CD4-positive, alpha-beta T cell treated with Interleukin-15 for 4 hours (primary cell): Measurements from ENCODE around the gene DEUP1.
"Not testable (repeated sequence)": the region's sequence is repeated elsewhere in the genome, so short reads cannot be mapped to it uniquely, and the experiment has no call there.

Experiments used
- DNase-seq: peaks from one replicate; pipeline ENCODE4 v3.0.0-alpha.2; 2020; ENCODE audit warnings: low spot score

The DEUP1 gene

DNA sequence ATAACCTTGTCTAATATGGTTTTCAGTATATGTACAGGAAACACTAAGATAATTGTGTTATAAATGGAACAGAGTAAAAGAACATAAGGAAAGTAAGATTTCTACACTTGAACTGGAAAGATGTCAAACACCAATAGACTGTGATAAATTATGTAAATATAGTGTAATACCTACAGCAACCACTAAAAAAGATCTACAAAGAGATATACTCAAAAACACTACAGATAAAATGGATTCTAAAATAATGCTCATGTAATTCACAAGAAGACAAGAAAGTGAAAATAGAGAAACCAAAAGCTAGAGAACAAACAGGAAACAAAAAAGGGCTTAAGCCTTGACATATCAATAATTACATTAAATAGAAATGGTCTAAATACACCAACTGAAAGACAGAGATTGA is 30.9 kb downstream of the DEUP1 start:
- no peak for DNase-seq

DNA sequence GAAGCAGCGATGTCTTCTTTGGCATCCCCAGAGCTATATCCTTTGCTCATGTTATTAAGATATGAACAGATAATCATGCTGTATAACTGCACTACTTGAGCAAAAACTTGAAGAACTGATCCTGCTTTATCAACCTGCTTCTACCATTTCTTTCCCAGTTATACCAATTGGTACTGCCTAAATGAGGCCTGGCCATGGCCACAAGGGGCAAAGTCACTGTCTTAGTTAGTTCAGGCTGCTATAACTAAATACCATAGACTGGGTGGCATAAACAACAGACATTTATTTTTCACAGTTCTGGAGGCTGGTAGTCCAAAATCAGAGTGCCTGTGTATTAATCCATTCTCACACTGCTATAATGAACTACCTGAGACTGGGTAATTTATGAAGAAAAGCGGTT is 37.5 kb downstream of the DEUP1 start:
- no peak for DNase-seq

DNA sequence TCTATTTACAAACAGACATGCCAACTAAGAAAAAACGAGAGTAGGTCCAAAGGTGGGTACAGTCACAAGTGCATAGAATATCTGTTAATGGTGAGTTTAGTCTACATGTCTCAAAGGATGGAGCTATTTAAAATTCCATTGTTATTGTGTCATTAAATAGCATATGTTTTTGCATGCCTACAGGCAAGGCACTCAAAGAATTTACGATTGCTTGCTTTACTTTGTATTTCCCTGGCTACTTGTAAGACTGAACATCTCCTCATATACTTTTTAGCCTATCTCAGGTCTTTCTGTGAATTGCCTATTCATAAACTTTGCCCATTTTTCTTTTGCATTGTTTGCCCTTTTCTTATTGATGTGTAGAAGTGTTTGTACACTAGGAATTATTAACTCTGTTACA is 39.7 kb downstream of the DEUP1 start:
- no peak for DNase-seq

DNA sequence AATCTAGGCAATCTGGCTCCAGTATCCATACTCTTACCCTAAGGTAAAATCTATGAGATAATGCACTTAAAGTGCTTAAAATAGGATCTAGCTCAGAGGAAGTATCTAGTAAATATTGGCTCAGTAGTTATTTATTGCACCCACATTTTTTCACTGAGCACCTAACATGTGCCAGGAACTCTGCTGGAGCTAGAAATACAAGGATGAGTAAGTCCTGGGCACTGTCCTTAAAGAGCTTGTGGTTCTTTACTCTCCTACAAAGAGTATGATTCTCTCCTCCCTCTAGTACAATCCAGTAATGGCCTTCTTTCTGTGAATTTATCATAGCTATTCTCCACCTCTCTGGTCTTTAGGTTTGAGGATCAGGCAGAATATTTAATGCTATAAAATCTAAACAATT is 59.2 kb downstream of the DEUP1 start:
- no peak for DNase-seq

DNA sequence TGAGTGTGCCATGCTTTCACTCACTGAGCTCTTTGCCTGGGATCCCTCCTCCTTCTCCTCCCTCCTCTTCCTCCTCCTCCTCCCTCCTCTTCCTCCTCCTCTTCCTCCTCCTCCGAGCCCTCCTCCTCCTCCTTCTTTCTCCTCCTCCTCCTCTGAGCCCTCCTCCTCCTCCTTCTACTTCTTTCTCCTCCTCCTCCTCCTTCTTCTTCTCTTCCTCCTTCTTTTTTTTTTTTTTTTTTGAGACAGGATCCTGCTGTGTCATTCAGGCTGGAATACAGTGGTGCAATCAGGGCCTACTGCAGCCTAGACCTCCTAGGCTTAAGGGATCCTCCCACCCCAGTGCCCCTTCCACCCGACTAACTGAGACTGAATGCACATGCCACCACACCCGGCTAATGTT is 62.3 kb downstream of the DEUP1 start:
- no peak for DNase-seq

DNA sequence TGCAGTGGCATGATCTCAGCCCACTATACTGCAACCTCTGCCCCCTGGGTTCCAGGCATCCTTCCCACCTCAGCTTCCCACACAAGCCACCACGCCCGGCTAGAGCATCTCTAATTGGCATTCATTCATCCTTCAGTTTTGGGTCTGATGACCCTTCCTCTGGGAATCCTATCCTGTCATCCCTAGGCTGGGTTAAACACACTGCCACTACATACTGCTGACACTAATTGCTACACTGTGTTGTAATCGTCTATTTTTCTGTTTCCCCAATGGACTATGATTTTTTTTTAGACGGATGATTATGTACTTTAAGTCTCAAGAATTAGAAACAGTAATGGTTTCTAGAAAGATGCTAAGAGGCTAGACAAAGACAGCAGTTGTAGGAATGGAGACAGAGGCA is 62.8 kb downstream of the DEUP1 start:
- no peak for DNase-seq

DNA sequence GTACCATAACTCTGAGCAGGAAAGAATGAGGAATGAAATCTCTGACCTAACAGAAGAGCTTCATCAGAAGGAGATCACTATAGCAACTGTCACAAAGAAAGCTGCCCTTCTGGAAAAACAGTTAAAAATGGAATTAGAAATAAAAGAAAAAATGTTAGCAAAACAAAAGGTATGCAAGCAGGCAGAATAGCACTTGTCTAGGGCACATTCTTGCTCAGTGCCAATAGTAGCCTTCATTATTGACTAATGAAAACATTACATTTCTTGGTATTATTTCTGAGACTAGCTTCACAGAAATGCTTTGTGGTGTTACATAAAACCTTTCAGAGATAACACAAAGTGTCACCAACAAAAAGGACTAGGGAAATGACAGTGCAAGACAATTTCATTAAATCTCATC is 63.9 kb downstream of the DEUP1 start:
- DNase-seq: no peak

DNA sequence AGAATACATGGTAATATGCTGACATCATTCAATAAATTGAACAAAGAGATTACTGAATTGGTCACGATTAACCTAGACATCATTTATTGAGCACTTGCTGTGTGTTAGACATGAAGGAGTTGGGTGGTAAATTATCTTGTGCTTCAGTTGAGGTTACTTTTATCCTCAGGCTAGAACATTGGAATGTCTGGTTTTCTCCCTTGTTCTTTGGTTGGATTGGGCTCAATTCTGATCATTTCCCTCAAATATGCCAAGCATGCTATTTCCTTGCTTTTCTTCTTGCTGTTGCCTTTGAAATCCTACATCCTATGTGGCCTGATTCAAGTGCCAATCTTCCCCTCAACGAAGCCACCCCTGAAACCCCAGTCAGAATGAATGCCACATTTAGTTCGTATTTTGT is 65.8 kb downstream of the DEUP1 start:
- DNase-seq: no peak

DNA sequence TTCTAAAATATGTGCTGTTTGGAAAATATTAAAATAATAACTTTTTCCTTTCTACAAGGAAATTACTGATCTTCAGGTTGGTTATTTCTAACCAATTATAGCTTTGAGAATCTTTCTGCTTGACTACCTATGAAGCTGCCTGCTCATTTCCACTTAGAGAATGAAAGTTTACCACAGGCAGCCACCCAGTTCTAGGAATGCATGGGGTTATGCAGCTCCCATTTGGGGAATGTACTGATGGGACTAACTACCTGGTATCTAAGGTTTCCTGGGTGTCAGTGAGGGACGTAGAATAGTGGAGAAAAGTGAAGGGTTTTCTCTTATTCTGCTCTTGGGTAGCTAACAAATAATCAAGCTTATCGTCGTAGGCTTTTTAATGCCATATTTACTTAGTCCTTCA is 73.4 kb downstream of the DEUP1 start:
- no peak for DNase-seq

DNA sequence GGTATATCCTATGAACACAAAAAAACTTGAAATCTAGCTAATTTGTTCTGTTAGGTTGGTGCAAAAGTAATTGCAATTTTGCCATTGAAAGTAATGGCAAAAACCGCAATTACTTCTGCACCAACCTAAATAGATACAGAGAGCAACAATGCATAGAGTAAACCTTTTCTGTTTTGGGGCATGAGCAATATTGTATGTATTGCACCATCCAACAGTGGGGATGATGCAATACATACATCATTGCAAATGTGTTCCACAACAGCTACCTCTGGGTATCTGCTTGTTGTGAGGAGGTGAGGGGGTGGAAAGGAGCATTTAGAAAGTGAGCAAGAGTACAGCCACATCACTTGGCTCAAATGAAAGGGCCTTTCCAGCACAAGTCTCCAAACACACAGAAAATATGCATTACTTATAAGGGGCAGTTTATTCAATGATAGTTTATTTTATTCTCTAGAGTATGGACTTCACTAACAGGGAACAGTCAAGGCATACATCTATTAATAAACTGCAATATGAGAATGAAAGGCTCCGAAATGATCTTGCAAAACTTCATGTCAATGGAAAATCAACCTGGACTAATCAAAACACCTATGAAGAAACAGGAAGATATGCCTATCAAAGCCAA is 77.3 kb downstream of the DEUP1 start:
- no peak for DNase-seq

DNA sequence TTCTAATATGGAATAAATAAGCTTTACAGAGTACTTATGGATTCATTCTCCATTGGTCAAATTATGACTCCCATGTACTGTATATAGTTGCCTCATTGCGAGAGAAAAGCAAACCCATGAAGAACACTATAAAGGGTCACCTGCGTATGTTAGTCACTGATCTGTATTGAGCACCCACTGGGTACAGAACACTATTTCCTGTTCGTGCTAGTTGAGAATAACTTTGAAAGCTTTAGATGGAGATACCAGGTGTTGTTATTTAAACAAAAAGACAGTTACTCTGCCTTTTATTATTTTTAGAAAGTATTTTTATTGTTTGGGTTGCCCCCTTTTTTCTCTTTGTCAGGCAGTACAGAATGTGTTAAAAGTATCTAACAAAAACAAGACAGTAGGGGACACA is 79.9 kb downstream of the DEUP1 start:
- no peak for DNase-seq

DNA sequence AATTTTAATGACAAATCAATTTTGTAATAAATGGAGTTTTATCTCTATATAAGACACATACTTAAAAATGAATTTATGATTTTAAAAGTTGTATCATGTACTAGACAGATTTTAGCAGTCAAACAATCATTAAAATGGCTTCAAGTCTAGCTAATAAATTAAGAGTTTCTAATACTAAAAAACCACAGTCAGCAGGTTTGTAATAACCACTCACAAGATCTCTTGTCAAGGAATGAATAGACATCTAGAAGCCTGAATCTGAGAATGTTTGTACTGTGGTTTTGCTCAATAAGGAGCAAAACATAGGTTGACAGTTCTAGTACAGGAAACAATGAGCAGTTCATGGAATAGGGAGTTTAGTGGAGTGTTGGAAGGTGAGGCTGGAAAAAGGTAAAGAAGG is 81.2 kb downstream of the DEUP1 start:
- no peak for DNase-seq

DNA sequence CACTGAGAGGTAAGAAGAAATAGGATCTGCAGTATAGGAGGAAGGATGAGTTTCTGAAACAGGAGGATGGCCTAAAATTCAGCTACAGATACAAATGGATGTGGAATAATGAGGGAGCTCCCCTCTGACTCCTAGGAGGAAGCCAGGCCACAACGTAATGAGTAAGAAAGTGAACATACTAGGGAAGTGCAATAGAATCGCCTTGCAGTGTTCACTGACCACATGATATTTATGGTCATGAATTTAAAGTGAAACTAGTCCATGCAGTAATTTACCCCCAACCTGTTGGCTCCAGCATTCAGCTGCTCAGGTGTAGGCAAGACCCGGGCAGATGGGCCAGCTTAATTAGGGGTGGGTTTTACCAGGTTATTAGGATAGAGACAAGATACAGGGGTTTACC is 101.7 kb downstream of the DEUP1 start:
- no peak for DNase-seq

DNA sequence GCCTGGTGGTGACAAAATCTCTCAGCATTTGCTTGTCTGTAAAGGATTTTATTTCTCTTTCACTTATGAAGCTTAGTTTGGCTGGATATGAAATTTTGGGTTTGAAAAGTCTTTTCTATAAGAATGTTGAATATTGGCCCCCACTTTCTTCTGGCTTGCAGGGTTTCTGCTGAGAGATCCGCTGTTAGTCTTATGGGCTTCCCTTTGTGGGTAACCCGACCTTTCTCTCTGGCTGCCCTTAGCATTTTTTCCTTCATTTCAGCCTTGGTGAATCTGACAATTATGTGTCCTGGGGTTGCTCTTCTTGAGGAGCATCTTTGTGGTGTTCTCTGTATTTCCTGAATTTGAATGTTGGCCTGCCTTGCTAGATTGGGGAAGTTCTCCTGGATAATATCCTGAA is 112.7 kb downstream of the DEUP1 start:
- DNase-seq: not testable (repeated sequence)

DNA sequence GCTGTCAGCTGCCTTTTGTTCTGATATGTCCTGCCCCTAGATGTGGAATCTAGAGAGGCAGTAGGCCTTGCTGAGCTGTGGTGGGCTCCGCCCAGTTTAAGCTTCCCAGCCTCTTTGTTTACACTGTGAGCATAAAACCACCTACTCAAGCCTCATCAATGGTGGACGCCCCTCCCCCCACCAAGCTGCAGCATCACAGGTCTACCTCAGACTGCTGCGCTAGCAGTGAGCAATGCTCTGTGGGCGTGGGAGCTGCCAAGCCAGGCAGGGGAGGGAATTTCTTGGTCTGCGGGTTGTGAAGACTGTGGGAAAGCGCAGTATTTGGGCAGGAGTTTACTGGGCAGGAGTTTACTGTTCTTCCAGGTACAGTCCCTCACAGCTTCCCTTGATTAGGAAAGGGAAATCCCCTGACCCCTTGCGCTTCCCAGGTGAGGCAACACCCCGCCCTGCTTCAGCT is 114.1 kb downstream of the DEUP1 start:
- DNase-seq: no peak

DNA sequence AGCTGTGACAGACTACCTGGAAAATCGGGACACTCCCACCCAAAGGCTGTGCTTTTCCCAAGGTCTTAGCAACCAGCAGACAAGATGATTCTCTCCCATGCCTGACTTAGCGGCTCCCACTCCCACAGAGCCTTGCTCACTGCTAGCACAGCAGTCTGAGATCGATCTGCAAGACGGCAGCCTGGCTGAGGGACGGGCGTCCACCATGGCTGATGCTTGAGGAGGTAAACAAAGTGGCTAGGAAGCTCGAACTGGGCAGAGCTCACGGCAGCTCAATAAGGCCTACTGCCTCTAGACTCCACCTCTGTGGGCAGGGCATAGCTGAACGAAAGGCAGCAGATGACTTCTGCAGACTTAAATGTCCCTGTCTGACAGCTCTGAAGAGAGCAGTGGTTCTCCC is 127.7 kb downstream of the DEUP1 start:
- no peak for DNase-seq

DNA sequence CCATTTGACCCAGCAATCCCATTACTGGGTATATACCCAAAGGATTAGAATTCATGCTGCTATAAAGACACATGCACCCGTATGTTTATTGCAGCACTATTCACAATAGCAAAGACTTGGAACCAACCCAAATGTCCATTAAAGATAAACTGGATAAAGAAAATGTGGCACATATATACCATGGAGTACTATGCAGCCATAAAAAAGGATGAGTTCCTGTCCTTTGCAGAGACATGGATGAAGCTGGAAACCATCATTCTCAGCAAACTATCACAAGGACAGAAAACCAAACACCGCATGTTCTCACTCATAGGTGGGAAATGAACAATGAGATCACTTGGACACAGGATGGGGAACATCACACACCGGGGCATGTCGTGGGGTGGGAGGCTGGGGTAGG is 133.1 kb downstream of the DEUP1 start:
- not testable (repeated sequence) for DNase-seq

DNA sequence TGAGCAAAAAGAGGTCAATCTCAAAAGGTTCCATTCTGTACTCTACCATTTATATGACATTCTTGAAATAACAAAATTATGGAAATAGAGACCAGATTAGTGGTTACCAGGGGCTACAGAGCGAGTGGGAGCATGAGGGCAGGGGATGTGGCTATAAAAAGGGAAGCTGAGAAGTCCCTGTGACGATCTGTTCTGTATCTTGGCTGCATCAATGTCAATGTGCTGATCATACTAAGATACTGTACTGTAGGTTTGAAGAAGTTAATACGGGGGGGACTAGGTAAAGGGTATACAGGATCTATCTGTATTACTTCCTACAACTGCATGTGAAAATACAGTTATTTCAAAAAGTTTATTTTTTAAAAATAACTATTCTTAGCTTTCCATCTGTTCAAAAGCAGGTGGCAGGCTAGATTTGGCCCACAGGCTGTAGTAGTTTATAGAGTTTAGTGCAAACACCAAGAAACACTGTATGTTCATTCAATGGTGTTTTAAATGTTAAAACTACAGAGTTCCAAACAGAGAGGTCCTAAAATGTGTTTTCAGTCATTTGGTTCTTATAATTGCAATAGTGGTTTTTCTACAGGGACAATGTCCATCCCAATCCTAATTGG is 134.5 kb downstream of the DEUP1 start:
- no peak for DNase-seq

DNA sequence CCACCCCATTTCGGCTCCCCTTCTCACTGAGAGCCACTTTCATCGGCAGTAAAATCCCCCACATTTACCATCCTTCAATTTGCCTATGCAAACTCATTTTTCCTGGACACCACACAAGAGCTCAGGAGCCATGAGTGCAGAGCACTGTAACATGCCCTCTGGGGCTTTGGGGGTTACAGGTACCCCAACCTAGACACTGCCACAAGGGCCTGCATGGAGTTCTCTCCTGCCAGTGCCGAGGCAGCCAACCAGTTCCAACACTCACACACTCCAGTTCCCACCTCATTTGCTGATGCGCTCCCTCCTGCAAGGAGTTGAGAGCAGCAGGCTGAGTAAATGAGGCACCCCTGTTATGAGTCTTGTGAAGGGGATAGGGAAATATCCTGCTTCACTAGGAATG is 136.5 kb downstream of the DEUP1 start:
- no peak for DNase-seq

DNA sequence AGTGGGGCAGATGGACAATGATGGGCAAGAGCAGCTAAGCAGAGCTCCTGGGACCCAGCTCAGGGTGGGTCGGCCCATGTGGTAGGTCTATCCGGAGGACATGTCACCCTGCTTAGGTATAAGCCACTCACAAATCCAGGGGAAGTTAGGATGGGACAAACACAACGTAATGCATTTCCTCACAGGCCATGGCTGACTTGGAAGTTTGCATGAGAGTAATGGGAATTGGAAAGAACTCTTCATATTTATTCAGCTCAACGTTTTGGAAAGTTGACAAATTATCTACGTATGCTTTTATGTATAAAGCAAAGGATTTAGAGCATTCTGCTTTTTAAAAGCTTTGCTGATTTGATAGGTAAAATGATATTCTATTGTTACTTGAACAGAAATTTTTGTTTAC is 137.7 kb downstream of the DEUP1 start:
- DNase-seq: no peak

DNA sequence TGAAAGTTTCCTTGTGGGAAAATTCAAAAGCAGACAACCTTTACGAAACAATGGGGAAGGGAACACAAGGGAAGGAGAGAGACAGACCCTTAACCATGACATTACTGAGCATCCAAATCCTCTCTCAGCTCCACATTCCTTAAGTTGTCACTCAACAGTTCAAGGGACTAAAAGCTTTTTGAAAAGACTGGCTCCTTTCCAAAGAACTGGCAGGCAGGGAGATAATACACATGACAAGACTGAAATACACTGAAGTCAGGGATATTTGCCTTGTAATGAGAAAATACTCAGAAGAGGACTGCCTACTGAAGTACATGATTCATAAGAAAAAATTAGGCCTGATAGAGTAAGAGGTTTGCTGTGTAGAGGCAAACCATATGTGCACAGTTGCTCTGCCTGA is 143.6 kb downstream of the DEUP1 start:
- DNase-seq: no peak

DNA sequence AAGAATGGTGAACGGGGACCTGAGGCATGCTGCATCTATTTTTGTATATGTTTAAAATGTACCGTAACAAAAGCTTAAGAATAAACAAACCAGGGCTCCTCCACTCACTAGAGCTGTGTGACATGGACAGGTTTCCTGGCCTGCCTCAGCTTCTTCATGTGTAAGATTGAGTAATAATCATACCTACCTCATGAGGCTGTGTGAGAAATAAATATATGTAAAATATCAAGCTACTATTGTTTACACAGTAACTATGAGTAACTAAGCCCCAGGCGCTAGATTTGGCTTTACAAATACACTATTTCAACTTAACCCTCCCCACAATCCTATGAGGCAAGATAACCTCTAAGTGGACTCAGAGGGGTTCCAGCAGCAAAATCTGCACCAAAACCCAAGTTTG is 146.3 kb downstream of the DEUP1 start:
- no peak for DNase-seq

DNA sequence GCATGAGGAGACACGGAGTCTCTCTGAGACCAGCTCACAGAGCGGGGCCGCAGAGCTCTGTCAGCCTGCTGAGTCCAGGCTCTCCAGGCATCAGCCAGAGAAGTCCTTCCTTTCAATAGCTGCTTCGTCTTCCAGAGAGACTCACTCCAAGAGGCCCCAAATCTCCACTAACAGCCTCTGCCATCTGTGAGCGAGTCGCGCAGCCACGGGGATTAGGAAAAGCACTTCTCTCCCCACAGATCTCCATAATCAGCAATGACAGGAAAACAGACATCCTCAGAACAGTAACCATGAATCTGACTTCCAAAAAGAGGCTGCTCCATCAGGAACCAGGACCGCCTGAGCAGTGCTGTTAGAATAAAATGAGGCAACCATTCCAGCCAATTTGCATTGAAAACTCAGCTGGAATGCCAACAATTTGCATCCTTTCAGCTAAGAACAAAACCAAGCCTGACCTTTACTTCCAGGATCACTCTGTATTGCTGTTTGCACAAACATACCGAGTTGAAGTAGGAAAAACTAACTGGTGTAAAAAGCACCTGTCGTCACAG is 147.2 kb downstream of the DEUP1 start:
- no peak for DNase-seq

DNA sequence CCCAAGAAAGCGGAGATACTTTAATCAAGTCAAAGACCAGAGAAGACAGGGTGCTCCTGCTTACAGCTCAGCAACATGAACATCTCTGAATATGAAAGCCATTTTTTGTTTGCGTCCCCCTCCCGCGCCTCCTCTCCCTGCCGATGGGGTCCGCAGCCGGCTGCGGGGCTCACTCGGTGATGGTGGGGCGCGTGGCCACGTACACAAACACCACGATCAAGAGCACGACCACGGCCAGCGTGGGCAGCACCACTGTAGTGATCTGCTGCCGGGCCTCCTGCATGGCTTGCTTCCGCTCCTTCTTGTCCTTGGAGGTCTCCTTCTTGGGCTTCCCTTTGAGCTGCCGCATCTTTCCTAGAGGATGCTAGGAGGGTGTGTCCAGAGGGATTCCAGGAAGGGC is 148.3 kb downstream of the DEUP1 start:
- DNase-seq: no peak
